Caco-2 (cell line): ENCODE data around the gene NCAM2. TPM values are rescaled to one million over a fixed set of nuclear protein-coding genes. Genes with fewer than 3 reads are reported as not detected.

ENCODE experiments used
- BruUV-seq: library from RNA; stranded (reverse); fragments of 400-500 nt; replicated peaks from 2 replicates; lab custom pipeline; 2021; lab: Mats Ljungman, UMichigan
- CTCF ChIA-PET: fragments of 300-600 bp; sonication (Branson Sonifier 250); formaldehyde crosslinking; loops from one replicate; lab custom pipeline; 2022; ENCODE audit warnings: antibody characterized with exemption; lab: Charles Lee
- POLR2A ChIA-PET: fragments of 300-600 bp; sonication (Branson Sonifier 250); formaldehyde crosslinking; loops from one replicate; lab custom pipeline; 2022; ENCODE audit warnings: antibody characterized with exemption; lab: Charles Lee
- DNase-seq, 2 experiments: peaks; one replicate each; pipeline versions ENCODE4 v3.0.0 to v3.0.0-alpha.2; 2020 to 2022
- H3K27me3 ChIP-seq: replicated peaks from 2 replicates; pipeline ENCODE4 v1.6.0; 2011; ENCODE audit warnings: low read length; ENCODE audit not compliant: control insufficient read depth, insufficient read depth
- H3K36me3 ChIP-seq: 2 replicates; pipeline ENCODE4 v1.5.1; 2011; ENCODE audit warnings: low read length; ENCODE audit not compliant: control insufficient read depth, insufficient read depth
- H3K4me1 ChIP-seq: fragments of 250-450 bp; sonication (Bioruptor Pico); 2 replicates; pipeline ENCODE4 v1.5.1; 2020; ENCODE audit warnings: mild to moderate bottlenecking
- H3K4me3 ChIP-seq: 2 replicates; pipeline ENCODE4 v1.5.1; 2011; ENCODE audit warnings: low read depth, mild to moderate bottlenecking, control low read depth, low read length
- H3K9me3 ChIP-seq: fragments of 250-450 bp; sonication (Bioruptor Pico); 2 replicates; pipeline ENCODE4 v1.5.1; 2020; ENCODE audit warnings: mild to moderate bottlenecking, moderate library complexity
- H3K27ac Mint-ChIP-seq: one replicate; pipeline ENCODE4 v1.8.0; 2022; ENCODE audit warnings: mixed read lengths; ENCODE audit not compliant: unreplicated experiment
- H3K27me3 Mint-ChIP-seq: one replicate; pipeline ENCODE4 v1.8.0; 2022; ENCODE audit warnings: mixed read lengths; ENCODE audit not compliant: insufficient read depth, unreplicated experiment
- H3K36me3 Mint-ChIP-seq: one replicate; pipeline ENCODE4 v1.8.0; 2022; ENCODE audit warnings: mild to moderate bottlenecking, mixed read lengths; ENCODE audit not compliant: insufficient read depth, unreplicated experiment
- H3K4me1 Mint-ChIP-seq: one replicate; pipeline ENCODE4 v1.8.0; 2022; ENCODE audit warnings: low read depth, mixed read lengths; ENCODE audit not compliant: unreplicated experiment
- H3K4me3 Mint-ChIP-seq: one replicate; pipeline ENCODE4 v1.8.0; 2022; ENCODE audit warnings: mild to moderate bottlenecking, moderate library complexity, mixed read lengths; ENCODE audit not compliant: unreplicated experiment
- H3K9me3 Mint-ChIP-seq: one replicate; pipeline ENCODE4 v1.8.0; 2022; ENCODE audit warnings: mixed read lengths; ENCODE audit not compliant: unreplicated experiment
- intact Hi-C: fragments of 100-400 bp; cut with micrococcal nuclease; formaldehyde crosslinking; loops from one replicate; pipeline ENCODE4 v1.10.0; 2022; ENCODE audit not compliant: unreplicated experiment
- total RNA-seq: library from RNA; stranded (reverse); gene quantifications from 2 replicates; pipeline ENCODE4 v1.2.3, GENCODE V29; 2022
- TF ChIP-seq, protein P1 (sequence below), 2 experiments: fragments of 200-600 bp in 1 of 2; IDR thresholded peaks; 1 replicate in 1 of 2; 2 replicates in 1 of 2; pipeline versions ENCODE4 v1.5.1 to v1.8.0; 2011 to 2022; ENCODE audit warnings: antibody characterized with exemption in 1 of 2, control low read depth in 1 of 2, inconsistent platforms in 1 of 2, low read depth in 1 of 2, low read length in 1 of 2, mild to moderate bottlenecking in 1 of 2, moderate library complexity in 1 of 2; ENCODE audit not compliant: insufficient read depth in 1 of 2, severe bottlenecking in 1 of 2, unreplicated experiment in 1 of 2

The NCAM2 gene
- total RNA-seq, 1 experiment from 2014 or later: not detected

DNA sequence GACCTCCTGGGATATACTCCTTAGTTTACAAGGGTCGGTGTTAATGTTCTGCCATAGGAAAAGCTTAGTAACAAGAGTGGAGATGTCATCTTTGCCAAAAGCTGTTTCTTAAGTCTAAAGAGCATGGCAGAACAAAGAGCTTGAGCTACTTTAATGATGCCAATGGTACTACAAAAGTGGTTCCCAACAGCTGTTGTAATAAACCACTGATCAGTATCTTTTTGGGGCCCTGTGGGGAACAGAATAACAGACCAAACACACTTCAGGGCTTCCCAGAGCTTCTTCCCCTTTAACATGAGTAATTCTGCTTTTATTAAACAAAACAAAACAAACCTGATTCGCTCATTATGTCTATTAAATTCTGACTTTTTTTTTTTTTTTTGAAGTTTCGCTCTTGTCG lies 116.3 kb downstream of the NCAM2 start:
- CTCF ChIA-PET: no interaction called here
- H3K27ac Mint-ChIP-seq: no peak overlapping the region
- BruUV-seq: no TSS peak
- Histone ChIP-seq H3K27me3 (no peaks in the 10 kb centered on the region), H3K9me3 (no peaks in the 10 kb centered on the region), H3K36me3 (no peaks in the 10 kb centered on the region), H3K4me1 (no peaks in the 10 kb centered on the region), H3K4me3 (no peak overlapping the region)
- no peak for DNase-seq
- intact Hi-C loops: no loop called here
- no peaks in the 10 kb centered on the region for H3K9me3 Mint-ChIP-seq
- TF ChIP-seq, protein P1, sequence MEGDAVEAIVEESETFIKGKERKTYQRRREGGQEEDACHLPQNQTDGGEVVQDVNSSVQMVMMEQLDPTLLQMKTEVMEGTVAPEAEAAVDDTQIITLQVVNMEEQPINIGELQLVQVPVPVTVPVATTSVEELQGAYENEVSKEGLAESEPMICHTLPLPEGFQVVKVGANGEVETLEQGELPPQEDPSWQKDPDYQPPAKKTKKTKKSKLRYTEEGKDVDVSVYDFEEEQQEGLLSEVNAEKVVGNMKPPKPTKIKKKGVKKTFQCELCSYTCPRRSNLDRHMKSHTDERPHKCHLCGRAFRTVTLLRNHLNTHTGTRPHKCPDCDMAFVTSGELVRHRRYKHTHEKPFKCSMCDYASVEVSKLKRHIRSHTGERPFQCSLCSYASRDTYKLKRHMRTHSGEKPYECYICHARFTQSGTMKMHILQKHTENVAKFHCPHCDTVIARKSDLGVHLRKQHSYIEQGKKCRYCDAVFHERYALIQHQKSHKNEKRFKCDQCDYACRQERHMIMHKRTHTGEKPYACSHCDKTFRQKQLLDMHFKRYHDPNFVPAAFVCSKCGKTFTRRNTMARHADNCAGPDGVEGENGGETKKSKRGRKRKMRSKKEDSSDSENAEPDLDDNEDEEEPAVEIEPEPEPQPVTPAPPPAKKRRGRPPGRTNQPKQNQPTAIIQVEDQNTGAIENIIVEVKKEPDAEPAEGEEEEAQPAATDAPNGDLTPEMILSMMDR (IDR thresholded peaks at IDR 0.05; ENCODE audit: insufficient read depth in 1 of 2, low read depth in 1 of 2, low read length in 1 of 2, severe bottlenecking in 1 of 2, unreplicated experiment in 1 of 2): no peak
- POLR2A ChIA-PET: no interaction called here
- peaks cover 8% of the 10 kb centered on the region for H3K27me3 Mint-ChIP-seq
- H3K36me3 Mint-ChIP-seq: no peaks in the 10 kb centered on the region
- no peak overlapping the region for H3K4me3 Mint-ChIP-seq
- no peaks in the 10 kb centered on the region for H3K4me1 Mint-ChIP-seq

GRCh38 chr21:21119091-21119490 lies 120.9 kb downstream of the NCAM2 start:
- ChIA-PET POLR2A (no interaction called here), CTCF (no interaction called here)

DNA sequence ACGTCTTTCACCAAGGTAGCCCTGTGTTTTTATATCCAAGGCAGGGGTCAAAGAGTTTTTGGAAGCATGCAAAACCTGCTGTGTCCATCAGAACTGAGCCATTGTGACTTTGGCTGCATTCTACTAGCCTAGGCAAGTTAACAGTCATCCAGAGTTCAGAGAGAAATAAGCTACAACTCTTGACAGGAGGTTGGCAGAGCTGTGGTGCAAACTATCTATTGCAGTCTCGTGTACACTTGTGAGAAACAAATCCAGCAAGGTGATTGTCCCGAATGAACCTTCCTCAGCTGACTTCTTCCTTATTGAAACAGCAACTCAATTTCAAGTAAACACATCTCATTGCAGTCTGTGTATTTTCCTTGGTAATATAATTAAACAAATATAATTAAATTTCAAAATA lies 124.5 kb downstream of the NCAM2 start:
- CTCF ChIA-PET: no interaction called here
- no peaks in the 10 kb centered on the region for H3K4me1 Mint-ChIP-seq
- BruUV-seq: no TSS peak
- no peak overlapping the region for H3K27ac Mint-ChIP-seq
- peaks cover 5% of the 10 kb centered on the region for H3K27me3 Mint-ChIP-seq
- no peak for DNase-seq
- Histone ChIP-seq H3K4me3 (no peak overlapping the region), H3K9me3 (no peaks in the 10 kb centered on the region), H3K4me1 (no peaks in the 10 kb centered on the region), H3K36me3 (no peaks in the 10 kb centered on the region), H3K27me3 (no peaks in the 10 kb centered on the region)
- H3K9me3 Mint-ChIP-seq: no peaks in the 10 kb centered on the region
- POLR2A ChIA-PET: no interaction called here
- TF ChIP-seq, protein P1 (IDR thresholded peaks at IDR 0.05; ENCODE audit: insufficient read depth in 1 of 2, low read depth in 1 of 2, low read length in 1 of 2, severe bottlenecking in 1 of 2, unreplicated experiment in 1 of 2): no peak
- no peak overlapping the region for H3K4me3 Mint-ChIP-seq
- intact Hi-C loops: no loop called here
- no peaks in the 10 kb centered on the region for H3K36me3 Mint-ChIP-seq

More at GRCh38 chr21:21119091-21119490, 120.9 kb downstream of the NCAM2 start:
- Histone ChIP-seq H3K36me3 (no peaks in the 10 kb centered on the region), H3K4me1 (no peaks in the 10 kb centered on the region), H3K27me3 (no peaks in the 10 kb centered on the region), H3K4me3 (no peak overlapping the region), H3K9me3 (no peaks in the 10 kb centered on the region)
- Mint-ChIP-seq H3K27me3 (peaks cover 5% of the 10 kb centered on the region), H3K9me3 (no peaks in the 10 kb centered on the region), H3K4me3 (no peak overlapping the region), H3K4me1 (no peaks in the 10 kb centered on the region), H3K36me3 (no peaks in the 10 kb centered on the region), H3K27ac (no peak overlapping the region)
- intact Hi-C loops: no loop called here
- BruUV-seq: no TSS peak
- DNase-seq: no peak
- TF ChIP-seq, protein P1 (IDR thresholded peaks at IDR 0.05; ENCODE audit: insufficient read depth in 1 of 2, low read depth in 1 of 2, low read length in 1 of 2, severe bottlenecking in 1 of 2, unreplicated experiment in 1 of 2): no peak
